ENCODE data around the gene MAPKAPK3.

The MAPKAPK3 gene

GRCh38 chr3:50627407-50628051 is 10.6 kb downstream of the MAPKAPK3 start:
- DNase-seq (ENCODE audit: low spot score): peak; percentile 82

DNA sequence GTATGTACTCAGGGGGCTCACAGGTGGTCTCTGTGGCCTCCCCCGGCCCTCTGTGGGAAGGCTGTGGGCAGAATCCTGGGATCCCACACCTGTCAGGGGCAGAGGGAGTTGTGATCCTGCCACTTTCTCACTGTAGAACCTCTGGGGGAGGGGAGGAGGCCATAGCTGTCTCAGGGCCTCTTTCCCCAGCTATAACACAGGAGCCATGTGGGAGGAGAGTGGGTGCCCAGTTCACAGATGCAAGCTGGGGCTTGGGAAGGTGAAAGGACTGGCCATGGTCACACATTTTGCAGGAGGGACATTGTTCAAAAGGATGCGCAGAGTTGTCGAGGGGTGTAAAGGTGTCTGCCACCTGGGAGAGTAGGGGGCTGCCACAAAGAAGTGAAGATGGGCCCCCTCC is 11.7 kb downstream of the MAPKAPK3 start:
- DNase-seq (ENCODE audit: low spot score): no peak

- DNase-seq (ENCODE audit: low spot score): no peak
These were observed 13.4 kb downstream of the MAPKAPK3 start for GRCh38 chr3:50630394-50630793.

- DNase-seq (ENCODE audit: low spot score): no peak
These were observed 13.9 kb downstream of the MAPKAPK3 start for GRCh38 chr3:50630877-50631276.

DNA sequence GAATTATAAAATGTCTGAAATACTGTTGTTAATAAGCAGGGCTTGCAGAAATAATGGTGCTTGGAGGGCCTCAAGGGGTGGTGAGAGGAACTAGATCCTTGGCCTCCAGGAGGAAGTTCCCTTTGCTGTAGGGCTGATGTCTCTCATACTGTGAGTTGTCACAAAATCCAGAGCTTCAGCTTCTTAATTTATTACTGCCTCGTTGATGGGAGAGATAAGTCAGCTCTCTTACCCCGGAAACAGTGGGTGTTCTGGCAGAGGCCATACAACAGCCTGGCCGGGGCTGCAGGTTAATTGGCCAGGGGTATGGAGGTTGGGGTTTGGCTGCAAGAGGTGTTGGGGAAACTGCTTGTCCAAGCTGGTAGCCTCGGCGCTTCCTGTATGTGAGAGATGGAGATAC is 15.5 kb downstream of the MAPKAPK3 start:
- no peak for DNase-seq (ENCODE audit: low spot score)

DNA sequence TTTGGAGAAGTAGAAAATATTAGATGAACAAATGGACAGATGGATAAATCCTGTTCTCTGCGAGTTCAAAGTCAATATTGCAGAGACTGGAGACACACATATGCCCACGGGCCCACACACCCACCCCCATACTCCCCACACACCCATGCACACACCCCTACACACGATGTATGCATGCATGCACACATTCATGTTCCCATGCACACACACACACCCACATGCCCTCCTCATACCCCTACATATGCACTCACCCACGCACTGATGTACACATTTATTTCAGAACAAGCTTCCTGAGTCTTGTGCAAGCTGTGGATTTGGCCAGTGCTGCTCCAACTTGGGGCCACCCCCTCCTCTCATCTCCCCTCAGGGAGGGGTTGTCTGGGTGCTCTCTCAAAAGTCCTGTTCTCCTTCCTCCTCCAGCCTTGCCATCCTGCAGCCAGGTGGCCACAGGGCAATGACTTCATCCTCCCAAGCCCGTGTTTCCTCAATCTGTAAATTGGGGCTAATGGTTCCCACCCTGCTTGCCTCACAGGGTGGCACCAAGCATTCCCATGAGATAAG is 16.4 kb downstream of the MAPKAPK3 start:
- DNase-seq (ENCODE audit: low spot score): no peak

- DNase-seq (ENCODE audit: low spot score): no peak
These were observed 18.1 kb downstream of the MAPKAPK3 start for GRCh38 chr3:50635066-50635465.

- DNase-seq (ENCODE audit: low spot score): no peak
These were observed 20.1 kb downstream of the MAPKAPK3 start for GRCh38 chr3:50637011-50637410.

- no peak for DNase-seq (ENCODE audit: low spot score)
These were observed 21.0 kb downstream of the MAPKAPK3 start for GRCh38 chr3:50637945-50638344.

GRCh38 chr3:50639055-50639494 is 22.1 kb downstream of the MAPKAPK3 start:
- DNase-seq (ENCODE audit: low spot score): no peak

GRCh38 chr3:50642382-50642781 is 25.4 kb downstream of the MAPKAPK3 start:
- no peak for DNase-seq (ENCODE audit: low spot score)

GRCh38 chr3:50644561-50644960 is 27.6 kb downstream of the MAPKAPK3 start:
- no peak for DNase-seq (ENCODE audit: low spot score)

DNA sequence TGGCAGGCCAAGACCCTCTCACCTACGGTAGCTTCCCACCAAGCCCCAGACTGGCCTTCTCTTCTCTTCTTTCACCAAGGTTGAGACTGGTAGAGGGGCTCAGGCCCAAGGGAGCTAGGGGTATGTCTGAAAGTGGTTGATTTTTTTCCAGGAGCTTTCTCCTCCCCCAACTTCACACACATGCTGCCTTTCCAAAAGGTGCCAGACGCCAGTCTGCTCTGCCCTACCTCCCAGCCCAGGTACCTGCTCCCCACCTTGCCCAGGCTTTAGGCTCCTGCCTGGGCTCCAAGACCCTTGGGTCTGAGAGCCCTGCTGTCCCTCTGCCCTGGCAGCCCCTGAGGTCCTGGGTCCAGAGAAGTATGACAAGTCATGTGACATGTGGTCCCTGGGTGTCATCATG is 28.4 kb downstream of the MAPKAPK3 start:
- no peak for DNase-seq (ENCODE audit: low spot score)

DNA sequence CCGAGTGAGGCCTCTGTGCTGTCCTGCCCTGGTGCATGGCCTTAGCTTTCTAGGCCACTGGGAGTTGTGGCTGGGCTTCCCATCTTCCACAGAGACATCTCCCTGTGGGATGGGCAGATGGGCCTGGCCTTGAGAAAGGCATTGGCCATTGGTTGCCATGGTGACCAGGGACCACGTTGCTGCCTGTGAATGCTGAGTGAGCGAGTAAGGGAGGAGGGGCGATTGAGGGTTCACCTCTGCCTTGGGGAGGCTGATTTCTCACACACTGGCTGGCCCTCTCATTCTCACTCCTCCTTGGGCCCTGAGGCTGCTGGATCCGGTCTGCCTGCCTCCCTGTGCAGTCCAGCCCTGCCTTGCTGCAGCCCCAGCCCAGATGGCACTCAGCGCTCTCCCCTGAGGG is 31.4 kb downstream of the MAPKAPK3 start:
- DNase-seq (ENCODE audit: low spot score): no peak

GRCh38 chr3:50648944-50649343 is 32.0 kb downstream of the MAPKAPK3 start:
- no peak for DNase-seq (ENCODE audit: low spot score)

GRCh38 chr3:50649451-50649931 is 32.5 kb downstream of the MAPKAPK3 start:
- peak; percentile 49 for DNase-seq (ENCODE audit: low spot score)

DNA sequence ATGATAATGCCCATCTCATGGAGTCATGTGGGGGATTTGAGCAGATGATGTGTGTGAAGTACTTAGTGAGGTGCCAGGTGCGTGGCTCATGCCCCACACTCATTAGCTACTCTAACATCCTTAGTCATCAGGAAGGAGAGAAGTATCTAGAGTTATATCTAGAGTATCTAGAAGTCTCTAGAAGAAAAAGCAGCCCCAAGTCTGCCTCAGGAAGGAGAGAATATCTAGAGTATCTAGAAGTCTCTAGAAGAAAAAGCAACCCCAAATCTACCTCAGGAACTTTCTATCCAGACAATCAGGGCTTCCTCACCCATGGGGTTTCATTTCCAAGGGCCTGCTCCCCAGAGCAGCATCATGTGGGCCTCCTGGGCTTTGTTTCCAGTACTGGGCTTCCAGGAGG is 33.1 kb downstream of the MAPKAPK3 start:
- DNase-seq (ENCODE audit: low spot score): no peak

DNA sequence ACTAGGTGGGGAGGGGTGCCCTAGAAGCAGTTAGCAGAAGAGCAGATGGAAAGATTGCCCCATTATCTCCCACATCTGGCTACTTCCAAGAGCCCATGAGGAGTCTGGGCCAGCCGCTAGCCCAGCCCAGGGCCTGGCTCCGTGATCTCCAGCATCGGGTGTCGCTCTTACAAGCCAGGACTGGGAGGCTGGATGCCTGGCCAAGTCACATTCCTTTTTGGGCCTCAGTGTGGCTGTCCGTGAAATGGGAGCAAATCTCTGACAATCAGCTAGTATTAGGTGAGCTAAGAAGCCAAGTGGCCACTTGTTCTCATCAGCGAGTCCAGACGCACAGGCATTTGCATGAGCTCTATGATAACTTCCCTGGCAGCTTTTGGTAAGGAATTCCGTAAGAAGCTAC is 34.5 kb downstream of the MAPKAPK3 start:
- no peak for DNase-seq (ENCODE audit: low spot score)

DNA sequence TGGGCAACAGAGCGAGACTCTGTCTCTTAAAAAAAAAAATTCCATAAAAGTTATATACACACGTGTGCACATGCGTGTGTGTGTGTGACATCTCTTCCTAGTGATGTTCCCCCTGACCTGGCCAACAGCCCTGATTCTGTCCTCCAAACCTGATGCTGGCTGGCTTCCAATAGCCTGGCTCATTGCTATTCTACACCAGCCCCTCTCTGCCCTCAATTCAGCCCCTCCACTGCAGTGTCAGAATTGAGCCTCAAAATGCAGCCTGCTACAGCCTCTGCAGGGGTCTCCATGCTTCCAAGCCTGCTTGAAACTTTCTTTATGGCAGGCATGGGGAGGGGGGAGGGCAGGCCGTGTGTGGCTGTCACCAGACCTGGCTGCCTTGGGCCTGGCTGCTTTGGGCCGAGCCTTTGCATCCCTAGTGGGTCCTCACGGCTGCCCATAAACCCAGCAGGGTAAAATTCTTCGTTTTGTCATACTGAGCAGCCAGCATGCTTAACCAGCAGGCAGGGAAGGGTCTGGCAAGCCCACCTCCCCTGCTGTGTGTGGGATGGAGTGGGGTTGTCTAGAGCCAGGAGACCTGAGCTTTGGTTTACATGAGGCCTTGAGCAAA is 35.1 kb downstream of the MAPKAPK3 start:
- DNase-seq (ENCODE audit: low spot score): no peak

GRCh38 chr3:50652709-50653108 is 35.8 kb downstream of the MAPKAPK3 start:
- no peak for DNase-seq (ENCODE audit: low spot score)

DNA sequence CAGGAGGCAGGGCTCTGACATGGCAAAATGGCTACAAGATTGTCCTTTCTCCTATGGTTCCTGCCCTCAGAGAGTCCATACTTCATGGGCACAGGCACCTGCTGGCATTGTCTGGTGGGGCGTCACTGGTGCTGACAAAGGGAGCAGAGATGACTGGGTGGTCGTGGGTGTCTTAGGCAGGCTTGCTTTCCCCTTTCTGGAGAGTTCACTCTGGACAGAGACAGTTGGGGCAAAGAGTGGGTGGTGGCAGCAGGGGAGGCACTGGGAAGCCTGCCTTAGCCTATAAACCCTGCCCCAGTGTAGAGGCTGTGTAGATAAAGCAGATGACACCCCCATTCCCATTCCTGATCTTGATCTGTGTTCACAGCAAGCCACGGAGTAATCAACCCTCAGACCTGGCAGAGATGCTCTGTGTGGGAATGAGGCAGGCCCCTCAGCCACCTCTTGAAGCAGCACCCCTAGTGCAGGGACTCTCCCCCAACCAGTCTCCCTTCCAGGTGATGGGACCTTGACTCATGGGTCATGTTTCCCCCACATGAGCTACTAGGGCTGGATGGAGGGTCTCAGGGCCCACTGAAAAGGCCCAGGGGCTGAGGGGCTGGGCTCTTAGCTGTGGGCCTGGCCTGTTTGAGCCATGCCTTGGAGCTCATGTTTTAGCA is 37.1 kb downstream of the MAPKAPK3 start:
- no peak for DNase-seq (ENCODE audit: low spot score)

DNA sequence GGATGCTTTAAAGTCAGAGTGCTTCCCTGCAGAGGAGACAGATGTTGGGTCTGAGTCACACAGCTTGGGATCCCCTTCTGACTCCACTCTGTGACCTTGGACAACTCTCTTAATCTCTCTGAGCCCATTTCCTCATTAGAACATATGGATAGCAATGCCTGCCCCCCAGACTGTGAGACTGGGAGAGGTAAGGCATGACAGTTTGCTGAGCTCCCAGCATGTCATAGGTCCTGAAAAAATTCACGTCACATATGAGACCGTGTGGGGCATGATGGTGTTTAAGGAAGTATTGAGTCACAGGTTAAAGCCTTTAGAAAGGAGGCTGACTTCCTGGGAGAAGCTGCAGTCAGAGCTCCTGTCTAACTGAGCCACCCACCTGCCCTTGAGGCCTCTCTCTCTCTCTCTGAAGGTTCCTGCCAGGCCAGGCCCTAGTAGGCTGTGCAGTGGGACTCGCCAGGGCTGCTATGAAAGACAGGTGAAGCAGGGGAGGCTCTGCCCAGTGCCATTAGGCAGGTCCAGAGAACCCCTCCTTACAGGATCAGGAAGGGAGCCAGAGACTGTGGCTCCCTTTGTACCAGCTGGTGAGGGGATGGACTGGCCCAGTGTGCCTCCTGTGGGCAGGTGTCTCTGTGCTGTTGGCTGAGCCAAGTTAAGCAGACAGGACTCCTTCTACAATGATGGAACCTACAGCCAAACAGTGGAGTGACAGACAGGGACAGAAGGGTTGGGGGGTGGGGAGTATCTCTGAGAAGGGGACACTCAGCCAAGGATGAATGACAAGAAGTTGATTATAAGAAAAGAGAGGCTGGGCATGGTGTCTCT is 38.3 kb downstream of the MAPKAPK3 start:
- no peak for DNase-seq (ENCODE audit: low spot score)

Data from pons (tissue), 1 donor.